HG02885 (cell line): ENCODE data around the gene HSPBP1.

Experiments used
- ATAC-seq: cut with Tn5 transposase; IDR thresholded peaks from one replicate; pipeline ENCODE4 v1.9.1; 2021; ENCODE audit warnings: mild to moderate bottlenecking; ENCODE audit not compliant: unreplicated experiment, poor library complexity

The HSPBP1 gene

GRCh38 chr19:55277494-55277893 is 2.4 kb downstream of the HSPBP1 start:
- ATAC-seq = no peak

- ATAC-seq = no peak
Observed at GRCh38 chr19:55276720-55277430, 3.0 kb downstream of the HSPBP1 start.

GRCh38 chr19:55275851-55276719 is 3.8 kb downstream of the HSPBP1 start:
- ATAC-seq = peak; percentile 54

- no peak for ATAC-seq
Observed at GRCh38 chr19:55273978-55274707, 5.8 kb downstream of the HSPBP1 start.

- ATAC-seq = no peak
Observed at GRCh38 chr19:55272142-55272541, 7.8 kb downstream of the HSPBP1 start.

GRCh38 chr19:55270172-55270942 is 9.6 kb downstream of the HSPBP1 start:
- ATAC-seq = no peak

- ATAC-seq = no peak
Observed at GRCh38 chr19:55269299-55269698, 10.6 kb downstream of the HSPBP1 start.

GRCh38 chr19:55266840-55267239 is 13.1 kb downstream of the HSPBP1 start:
- no peak for ATAC-seq

GRCh38 chr19:55266404-55266803 is 13.5 kb downstream of the HSPBP1 start:
- no peak for ATAC-seq

- ATAC-seq = no peak
Observed at GRCh38 chr19:55265723-55266386, 14.1 kb downstream of the HSPBP1 start.

GRCh38 chr19:55265173-55265572 is 14.7 kb downstream of the HSPBP1 start:
- no peak for ATAC-seq

GRCh38 chr19:55264531-55264930 is 15.4 kb downstream of the HSPBP1 start:
- no peak for ATAC-seq

- ATAC-seq = no peak
Observed at GRCh38 chr19:55262359-55262758, 17.6 kb downstream of the HSPBP1 start.

- ATAC-seq = no peak
Observed at GRCh38 chr19:55261671-55262126, 18.2 kb downstream of the HSPBP1 start.

- no peak for ATAC-seq
Observed at GRCh38 chr19:55259540-55260210, 20.2 kb downstream of the HSPBP1 start.

GRCh38 chr19:55258828-55259539 is 20.9 kb downstream of the HSPBP1 start, which contains the start of gene PPP6R1:
TSS of gene PPP6R1 (minus strand) at chr19:55259017. CDS start at chr19:55247103, 11,914 bp downstream.
- peak; percentile 69 for ATAC-seq

GRCh38 chr19:55258476-55258827 is 21.5 kb downstream of the HSPBP1 start:
- ATAC-seq = peak; percentile 15
